GM19328 (cell line): ENCODE measurements around the gene HEPH.
"Not testable (repeated sequence)": the region's sequence is repeated elsewhere in the genome, so short reads cannot be mapped to it uniquely, and the experiment has no call there.

Experiments
- ATAC-seq: cut with Tn5 transposase; IDR thresholded peaks from one replicate; pipeline ENCODE4 v1.9.1; 2021; ENCODE audit warnings: mild to moderate bottlenecking, moderate library complexity; ENCODE audit not compliant: unreplicated experiment

The HEPH gene, protein sequence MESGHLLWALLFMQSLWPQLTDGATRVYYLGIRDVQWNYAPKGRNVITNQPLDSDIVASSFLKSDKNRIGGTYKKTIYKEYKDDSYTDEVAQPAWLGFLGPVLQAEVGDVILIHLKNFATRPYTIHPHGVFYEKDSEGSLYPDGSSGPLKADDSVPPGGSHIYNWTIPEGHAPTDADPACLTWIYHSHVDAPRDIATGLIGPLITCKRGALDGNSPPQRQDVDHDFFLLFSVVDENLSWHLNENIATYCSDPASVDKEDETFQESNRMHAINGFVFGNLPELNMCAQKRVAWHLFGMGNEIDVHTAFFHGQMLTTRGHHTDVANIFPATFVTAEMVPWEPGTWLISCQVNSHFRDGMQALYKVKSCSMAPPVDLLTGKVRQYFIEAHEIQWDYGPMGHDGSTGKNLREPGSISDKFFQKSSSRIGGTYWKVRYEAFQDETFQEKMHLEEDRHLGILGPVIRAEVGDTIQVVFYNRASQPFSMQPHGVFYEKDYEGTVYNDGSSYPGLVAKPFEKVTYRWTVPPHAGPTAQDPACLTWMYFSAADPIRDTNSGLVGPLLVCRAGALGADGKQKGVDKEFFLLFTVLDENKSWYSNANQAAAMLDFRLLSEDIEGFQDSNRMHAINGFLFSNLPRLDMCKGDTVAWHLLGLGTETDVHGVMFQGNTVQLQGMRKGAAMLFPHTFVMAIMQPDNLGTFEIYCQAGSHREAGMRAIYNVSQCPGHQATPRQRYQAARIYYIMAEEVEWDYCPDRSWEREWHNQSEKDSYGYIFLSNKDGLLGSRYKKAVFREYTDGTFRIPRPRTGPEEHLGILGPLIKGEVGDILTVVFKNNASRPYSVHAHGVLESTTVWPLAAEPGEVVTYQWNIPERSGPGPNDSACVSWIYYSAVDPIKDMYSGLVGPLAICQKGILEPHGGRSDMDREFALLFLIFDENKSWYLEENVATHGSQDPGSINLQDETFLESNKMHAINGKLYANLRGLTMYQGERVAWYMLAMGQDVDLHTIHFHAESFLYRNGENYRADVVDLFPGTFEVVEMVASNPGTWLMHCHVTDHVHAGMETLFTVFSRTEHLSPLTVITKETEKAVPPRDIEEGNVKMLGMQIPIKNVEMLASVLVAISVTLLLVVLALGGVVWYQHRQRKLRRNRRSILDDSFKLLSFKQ

DNA sequence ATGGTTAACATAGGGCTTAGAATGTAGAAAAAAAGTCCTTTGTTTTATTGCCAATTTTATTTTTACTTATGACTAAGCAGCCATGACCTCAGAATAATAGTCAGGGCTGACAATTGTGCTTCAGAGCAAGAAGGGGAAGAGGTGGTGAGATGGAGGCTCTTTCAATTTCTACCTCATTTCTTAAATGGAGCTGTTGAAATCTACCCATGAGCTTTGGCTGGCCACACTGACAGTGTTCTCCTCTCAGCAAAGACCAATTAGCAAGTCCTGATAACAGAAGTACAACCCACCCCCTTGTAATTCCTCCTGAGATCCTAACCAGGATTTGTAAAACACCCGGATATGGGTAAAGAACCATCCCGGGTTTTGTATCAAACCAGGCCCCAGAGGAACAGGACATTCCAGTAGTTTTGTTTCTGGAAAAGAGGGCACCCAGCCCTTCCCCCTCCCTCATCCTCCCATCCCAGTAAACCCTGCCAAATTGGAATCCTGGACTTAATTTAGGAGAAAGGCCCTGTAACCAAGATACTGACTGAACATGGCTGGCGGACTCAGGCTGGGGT, at the start of gene HEPH:
Gene HEPH, plus strand, starts transcription at position 399 of the 563 bp plus-strand sequence. CDS start 6,324 bp downstream, outside the sequence.
- no peak for ATAC-seq

DNA sequence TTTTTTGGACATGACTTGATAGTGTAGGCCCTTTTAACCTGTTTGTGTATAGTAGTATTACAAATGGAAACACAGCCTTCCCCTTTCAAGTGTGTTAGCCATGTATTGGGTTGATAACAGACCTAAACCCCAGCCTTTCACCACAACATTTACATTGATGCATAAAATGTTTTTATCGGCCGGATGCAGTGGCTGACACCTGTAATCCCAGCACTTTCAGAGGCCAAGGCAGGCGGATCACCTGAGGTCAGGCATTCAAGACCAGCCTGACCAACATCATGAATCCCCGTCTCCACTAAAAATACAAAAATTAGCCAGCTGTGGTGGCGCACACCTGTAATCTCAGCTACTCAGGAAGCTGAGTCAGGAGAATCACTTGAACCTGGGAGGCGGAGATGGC, 45.3 kb upstream of the HEPH start:
- ATAC-seq, result not testable (repeated sequence)

DNA sequence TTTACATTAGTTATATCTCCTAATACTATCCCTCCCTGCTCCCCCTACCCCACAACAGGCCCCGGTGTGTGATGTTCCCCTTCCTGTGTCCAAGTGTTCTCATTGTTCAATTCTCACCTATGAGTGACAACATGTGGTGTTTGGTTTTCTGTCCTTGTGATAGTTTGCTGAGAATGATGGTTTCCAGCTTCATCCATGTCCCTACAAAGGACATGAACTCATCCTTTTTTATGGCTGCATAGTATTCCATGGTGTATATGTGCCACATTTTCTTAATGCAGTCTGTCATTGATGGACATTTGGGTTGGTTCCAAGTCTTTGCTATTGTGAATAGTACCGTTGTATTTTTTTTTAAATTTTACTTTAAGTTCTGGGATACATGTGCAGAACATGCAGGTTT, 42.7 kb upstream of the HEPH start:
- ATAC-seq, result not testable (repeated sequence)

DNA sequence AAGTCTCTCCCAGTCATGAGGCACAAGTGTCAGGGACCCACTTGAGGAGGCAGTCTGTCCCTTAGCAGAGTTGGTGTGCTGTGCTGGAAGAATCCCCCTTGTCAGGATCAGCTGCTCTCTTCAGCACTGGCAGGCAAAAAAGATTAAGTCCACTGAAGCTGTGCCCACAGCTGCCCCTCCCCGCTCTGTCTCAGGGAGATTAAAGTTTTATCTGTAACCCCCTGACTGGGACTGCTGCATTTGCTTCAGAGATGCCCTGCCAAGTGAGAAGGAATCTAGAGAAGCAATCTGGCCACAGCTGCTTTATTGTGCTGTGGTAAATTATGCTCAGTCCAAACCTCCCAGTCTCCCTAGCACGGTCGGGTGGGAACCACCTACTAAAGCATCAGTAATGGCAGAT, 37.4 kb upstream of the HEPH start:
- ATAC-seq, result no peak

DNA sequence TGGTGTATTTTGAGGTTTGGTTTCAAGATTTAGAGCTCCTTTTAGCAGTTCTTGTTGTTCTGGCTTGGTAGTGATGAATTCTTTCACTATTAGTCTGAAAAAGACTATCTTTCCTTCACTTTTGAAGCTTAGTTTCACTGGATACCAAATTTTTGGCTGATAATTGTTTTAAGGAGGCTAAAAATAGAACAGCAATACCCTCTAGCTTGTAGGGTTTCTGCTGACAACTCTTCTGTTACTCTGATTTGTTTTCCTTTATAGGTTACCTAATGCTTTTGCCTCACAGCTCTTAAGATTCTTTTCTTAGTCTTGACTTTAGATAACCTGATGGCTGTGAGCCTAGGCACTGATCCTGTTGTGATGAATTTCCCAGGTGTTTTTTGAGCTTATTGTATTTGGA, 33.6 kb upstream of the HEPH start:
- no peak for ATAC-seq

DNA sequence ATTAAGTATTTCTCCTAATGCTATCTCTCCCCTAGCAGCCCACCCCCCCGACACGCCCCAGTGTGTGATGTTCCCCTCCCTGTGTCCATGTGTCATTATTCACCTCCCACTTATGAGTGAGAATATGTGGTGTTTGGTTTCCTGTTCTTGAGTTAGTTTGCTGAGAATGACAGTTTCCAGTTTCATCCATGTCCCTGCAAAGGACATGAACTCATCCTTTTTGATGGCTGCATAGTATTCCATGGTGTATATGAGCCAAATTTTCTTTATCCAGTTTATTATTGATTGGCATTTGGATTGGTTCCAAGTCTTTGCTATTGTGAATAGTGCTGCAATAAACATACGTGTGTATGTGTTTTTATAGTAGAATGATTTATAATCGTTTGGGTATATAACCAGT, 28.8 kb upstream of the HEPH start:
- not testable (repeated sequence) for ATAC-seq

DNA sequence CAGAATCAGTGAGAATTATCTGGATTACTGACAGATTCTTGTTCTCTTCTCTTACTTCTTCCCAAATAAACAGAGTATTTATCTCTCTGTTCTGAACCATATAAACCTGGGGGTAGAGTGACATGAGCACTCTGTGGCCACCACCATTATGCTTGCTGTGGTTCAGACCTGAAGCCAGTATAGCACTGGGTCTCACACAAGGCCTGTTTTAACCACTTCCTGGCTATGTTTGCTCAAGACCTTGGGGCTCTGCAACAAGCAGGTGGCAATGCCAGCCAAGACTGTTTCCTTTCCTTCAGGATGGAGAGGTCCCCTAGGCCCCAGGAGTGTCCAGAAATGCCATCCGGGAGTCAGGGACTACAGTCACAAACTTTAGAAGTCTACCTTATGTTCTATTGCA, 21.7 kb upstream of the HEPH start:
- ATAC-seq, result no peak

DNA sequence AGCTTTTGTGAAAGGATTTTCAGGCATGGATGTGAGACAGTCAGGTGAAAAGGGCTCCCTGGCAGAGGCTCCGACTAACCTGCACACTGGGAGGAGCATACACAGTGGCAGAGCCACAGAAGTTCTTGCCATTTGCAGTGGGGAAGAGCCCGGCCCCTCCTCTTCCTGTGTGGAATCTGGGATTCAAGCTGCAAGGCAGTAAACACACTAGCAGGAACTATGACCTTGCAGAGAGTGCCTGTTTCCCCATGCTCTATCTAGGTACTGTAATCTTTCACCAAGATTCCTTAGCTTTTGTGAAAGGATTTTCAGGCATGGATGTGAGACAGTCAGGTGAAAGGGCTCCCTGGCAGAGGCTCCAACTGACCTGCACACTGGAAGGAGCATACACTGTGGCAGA, 19.8 kb upstream of the HEPH start:
- no peak for ATAC-seq

DNA sequence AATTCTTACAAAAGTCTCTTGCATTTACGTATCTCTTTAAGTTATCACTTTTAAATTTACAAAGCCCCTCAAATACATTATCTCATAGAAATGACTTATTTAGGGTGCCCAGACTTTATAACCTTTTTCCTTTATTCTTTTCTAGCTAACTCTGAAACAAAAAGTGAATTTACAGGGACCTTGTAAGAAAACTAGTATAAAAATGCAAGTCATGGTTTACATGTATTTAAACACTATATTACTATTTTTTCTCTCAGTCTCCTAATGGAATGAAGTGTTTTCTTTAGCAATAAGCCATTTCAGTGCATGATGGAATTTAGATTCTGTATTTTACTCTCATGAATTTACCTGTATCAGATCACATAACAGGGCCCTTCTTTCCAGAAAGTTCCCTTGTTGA, 14.5 kb upstream of the HEPH start:
- no peak for ATAC-seq

DNA sequence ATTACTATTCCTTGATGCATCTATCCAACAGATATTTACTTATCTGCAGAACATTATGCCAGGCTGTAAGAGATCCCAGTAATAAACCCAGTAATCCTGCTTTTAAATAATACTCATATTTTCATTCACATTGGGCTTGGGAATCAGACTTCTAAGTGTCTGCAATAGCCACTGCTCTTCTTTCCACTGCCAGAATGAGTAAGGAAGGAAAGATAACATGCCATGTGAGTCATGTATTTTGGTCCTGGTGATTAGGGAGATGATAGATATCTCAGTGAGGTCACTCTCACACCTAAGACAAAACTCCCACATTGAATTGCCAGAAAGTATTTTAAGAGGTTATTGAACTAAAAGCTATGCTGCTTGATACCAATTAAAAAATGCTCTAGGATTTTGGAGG, 13.9 kb upstream of the HEPH start:
- no peak for ATAC-seq

DNA sequence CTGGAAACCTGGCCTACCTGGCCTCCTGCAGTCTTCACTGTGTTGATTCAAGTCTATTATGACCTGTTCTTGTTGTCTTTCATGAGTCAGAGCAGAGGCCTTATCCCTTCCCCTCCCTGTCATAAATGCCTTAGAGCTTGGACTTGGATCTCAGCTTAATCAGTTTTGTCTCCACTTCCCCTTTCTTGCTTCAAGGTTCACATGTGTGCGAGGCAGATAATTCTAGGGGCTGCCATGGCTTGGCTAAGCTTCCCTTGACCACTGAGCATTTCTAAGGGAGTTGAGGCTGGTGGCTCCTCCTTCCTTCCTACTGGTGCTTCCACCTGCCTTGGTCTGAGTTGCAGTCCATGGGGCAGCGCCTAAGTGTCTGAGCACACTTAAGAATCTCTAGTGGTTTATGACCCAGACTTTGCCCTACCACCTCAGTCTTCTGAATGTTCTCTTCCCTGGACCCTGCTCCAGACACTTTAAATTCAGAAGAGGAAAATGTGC, 1.7 kb upstream of the HEPH start:
- no peak for ATAC-seq

DNA sequence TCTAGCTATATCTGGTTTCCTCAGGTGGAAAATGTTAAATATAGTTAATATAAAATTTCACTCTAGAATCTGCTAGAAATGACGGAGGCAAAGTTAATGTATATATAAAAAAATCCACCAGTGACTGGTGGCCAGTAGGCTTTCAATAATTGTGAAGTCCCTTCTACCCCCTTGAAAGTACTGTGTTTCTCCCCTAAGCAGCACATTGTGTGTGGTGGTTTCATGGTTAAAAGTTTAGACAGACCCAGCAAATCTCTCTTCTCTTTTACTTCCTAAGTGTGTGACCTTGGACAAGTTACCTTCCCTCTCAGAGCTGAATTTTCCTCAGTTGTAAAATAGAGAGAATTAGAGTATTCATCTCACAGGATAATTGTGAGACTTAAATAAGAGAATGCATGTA, 600 bp upstream of the HEPH start:
- no peak for ATAC-seq

DNA sequence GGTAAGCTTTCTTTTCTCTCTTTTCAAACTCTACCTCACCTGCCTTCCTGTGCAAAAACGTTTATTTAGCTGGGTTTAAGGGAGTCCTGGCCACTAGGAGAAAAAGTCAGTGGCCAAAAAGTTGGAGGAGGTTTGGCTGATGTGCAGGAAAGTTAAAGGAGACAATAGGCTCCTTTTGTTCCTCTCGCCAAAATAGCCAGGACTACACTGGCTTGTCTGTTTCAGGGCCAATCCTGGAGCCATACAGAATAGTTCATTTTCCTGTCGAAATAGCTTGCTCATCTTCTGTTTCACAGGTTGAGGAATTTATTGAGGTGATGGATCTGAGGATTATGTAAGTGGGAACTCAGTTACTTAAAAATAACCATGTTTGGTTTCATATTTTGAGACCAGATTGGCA, 423 bp downstream of the HEPH start:
- no peak for ATAC-seq

DNA sequence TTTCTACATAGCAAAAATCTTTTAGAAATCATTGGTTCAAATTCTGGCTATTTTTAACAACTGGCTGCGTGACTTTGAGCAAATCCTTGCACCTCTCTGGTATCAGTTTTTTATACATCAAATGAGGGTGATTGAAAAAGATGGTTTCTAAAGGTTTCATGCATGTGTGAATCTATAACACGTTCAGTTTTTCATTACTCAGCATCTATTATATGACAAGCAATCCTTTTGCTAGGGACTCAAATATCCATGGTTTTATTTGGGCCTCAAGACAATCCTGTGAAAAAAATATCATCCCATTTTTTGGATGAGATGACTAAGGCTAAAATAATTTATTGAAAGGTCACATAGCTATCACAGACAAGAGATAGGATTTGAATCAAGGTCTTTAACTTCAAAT, 884 bp downstream of the HEPH start:
- no peak for ATAC-seq

DNA sequence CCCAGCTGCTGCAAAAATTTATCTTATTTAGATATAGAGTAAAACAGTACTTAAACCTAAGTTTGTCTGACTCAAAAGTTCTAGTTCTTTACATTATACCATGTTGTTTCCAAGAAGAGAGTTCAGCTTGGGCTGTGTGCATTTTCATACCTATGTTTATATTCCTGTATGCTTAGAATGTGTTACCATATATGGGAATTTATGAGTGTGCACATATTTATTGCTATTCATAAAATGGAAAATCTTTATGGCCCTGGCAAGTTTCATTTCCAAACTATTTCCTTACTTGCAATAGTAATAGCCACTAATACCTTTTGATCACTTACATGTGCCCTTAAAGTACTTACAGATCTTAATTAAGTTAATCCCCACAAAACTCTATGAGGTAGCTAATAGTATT, 2.6 kb downstream of the HEPH start:
- ATAC-seq, result no peak

DNA sequence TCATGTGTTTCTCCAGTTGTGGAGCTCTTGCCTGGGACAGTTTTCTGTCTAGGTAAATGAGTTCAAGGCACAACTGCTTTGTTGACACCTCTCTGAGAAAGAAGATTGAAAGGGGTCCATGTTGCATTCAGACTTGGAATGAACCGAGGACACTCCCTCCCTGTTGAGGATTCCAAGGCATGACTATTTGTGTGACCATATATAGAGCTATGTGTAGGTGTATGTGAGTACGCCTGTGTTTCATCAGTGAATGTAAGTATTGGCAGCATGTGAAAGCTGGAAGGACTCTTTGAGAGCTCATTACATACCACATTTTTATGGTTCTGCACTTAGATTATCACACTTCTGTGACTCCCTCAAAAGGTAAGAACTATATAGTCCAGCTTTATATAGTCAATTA, 3.4 kb downstream of the HEPH start:
- ATAC-seq, result no peak

DNA sequence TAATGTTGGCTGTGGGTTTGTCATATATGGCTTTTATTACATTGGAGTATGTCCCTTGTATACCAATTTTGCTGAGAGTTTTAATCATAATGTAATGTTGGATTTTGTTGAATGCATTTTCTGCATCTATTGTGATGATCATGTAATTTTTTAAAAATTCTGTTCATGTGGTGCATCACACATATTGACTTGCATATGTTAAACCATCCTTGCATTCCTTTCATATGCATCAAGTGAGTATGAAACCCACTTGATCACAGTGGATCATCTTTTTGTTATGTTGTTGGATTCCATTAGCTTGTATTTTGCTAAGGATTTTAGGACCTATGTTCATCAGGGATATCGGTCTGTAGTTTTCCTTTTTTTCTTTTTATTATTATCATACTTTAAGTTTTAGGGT, 12.1 kb downstream of the HEPH start:
- no peak for ATAC-seq

DNA sequence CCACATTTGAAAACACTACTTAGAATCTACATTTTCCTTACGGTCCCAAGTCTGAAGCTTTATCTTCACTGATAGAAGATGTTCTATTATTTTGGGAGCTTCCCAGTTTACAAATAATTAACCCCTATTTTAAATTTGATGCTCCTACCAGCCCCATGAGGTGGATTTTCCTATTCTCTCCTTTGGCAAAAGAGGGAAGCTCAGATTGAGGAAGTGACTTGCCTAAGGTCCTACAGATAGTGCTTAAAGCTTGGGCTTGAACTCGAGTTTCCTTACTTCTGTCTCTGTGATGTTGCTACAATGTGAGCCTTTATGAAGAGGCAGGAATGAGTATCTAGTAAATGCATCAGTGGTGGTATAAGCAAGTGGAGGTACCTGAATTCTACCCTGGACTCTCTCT, 27.5 kb downstream of the HEPH start:
- ATAC-seq, result no peak

DNA sequence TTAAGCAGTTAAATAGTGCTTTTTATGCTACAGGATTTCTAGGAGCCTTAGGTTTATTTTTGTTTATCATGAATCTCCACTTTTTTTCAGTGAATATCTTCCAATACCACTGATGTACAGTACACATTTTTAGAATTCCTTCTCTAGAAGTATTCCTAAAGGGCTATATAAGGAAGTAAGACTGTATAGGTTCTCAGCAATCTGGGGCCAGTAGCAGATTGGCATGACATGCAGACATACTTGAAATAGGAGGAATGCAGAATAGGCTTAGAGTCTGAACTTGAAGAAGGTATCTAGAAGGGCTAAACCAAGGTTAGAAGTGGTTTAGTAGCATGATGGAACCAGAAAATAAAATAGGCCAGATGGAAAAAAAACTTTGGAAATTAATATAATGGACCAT, 29.8 kb downstream of the HEPH start:
- no peak for ATAC-seq

DNA sequence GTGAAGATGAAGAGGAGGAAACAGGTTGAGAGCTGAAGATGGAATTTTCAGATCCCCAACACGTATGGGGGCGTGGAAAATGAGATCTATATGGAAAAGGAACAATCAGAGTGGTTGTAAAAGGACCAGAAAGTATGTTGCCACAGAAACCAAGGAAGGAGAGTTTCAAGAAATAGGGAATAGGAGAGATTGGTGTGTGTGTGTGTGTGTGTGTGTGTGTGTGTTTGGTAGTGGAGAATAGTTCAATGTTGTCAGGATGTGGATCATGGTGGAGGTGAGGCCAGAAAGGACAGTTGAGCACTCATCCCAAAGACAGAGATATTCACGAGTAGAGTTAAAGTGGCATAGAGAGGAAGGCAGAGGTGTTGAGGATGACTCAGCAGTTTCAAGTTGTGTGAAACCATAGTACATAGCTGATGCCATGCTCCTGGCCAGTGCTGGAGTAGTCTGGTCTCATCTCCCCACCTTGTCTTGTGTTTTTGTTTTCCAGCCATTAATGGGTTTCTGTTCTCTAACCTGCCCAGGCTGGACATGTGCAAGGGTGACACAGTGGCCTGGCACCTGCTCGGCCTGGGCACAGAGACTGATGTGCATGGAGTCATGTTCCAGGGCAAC, 36.1 kb downstream of the HEPH start:
- ATAC-seq, result no peak
